VCaP (cell line): ENCODE data around the gene MATN1.

Source experiments
- H3K27ac ChIP-seq: fragments of 450-650 bp; 2 replicates; pipeline ENCODE4 v1.5.1; 2017
- TF ChIP-seq, protein P1 (sequence below): fragments of 450-650 bp; conservative IDR thresholded peaks from 2 replicates; pipeline ENCODE4 v1.5.1; 2017; ENCODE audit warnings: mild to moderate bottlenecking, moderate library complexity

The MATN1 gene

DNA sequence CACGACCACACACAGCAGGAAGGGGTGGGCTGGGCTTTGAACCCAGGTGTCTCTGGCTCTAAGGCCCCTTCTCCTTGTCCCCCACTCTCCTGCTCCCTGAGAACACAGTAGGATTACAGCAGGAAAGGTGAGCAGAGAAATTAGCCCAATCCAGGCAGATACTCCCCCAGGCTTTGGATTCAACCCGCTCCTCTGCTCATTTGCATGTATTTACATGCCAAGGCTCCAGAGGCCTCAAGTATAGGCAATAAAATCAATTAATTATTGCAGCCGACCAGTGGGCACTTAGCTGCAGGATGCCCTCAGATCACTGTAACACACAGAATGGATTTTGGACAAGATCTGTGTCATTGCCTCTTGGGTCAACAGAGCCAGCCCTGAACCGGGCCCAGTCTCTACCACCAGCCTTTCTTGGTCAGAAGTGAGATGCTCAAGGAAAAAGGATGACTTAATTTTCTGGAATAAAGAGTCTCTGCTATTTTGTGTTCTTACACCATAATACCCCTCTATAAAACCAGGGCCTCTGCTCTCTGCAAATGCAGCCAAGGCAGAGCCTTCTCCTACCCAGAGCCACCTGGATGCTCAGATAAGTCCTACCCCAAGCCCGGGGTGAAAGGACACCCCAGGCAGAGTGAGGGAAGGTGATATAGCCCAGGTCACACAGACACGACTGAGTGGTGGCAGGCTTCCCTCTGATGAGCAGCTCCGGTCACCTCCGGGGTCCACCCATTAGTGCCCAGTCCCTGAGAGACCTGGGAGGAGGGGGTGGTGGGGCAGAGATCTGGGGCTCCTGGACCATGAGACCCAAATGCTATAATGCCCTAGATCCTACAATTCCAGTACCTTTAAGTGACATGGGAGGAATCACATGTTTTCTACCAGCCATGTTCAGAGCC lies 28.9 kb downstream of the MATN1 start:
- TF ChIP-seq, protein P1, sequence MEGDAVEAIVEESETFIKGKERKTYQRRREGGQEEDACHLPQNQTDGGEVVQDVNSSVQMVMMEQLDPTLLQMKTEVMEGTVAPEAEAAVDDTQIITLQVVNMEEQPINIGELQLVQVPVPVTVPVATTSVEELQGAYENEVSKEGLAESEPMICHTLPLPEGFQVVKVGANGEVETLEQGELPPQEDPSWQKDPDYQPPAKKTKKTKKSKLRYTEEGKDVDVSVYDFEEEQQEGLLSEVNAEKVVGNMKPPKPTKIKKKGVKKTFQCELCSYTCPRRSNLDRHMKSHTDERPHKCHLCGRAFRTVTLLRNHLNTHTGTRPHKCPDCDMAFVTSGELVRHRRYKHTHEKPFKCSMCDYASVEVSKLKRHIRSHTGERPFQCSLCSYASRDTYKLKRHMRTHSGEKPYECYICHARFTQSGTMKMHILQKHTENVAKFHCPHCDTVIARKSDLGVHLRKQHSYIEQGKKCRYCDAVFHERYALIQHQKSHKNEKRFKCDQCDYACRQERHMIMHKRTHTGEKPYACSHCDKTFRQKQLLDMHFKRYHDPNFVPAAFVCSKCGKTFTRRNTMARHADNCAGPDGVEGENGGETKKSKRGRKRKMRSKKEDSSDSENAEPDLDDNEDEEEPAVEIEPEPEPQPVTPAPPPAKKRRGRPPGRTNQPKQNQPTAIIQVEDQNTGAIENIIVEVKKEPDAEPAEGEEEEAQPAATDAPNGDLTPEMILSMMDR: no peak

DNA sequence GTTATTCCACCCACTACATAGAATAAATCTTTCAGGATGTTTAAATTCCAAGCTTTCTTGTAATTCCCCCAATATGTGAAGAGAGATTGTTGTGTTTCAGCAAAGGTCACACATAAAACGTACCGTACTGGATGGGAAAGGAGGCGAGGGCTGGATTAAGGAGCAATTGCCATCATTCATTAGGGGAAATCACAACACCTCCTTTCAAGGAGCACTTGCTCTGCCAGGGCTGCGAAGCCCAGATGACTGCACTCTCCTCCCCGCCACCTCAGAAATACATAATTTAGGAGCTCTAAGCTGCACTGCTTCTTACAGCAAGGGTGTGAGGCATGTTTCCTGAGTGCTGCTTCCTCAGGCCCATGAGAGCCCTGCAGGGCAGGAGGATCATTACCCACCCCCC lies 29.6 kb downstream of the MATN1 start:
- TF ChIP-seq, protein P1: no peak
- no peak overlapping the region for H3K27ac ChIP-seq

More for the DNA sequence above, 28.9 kb downstream of the MATN1 start:
- H3K27ac ChIP-seq: peak overlapping the region; percentile 66

DNA sequence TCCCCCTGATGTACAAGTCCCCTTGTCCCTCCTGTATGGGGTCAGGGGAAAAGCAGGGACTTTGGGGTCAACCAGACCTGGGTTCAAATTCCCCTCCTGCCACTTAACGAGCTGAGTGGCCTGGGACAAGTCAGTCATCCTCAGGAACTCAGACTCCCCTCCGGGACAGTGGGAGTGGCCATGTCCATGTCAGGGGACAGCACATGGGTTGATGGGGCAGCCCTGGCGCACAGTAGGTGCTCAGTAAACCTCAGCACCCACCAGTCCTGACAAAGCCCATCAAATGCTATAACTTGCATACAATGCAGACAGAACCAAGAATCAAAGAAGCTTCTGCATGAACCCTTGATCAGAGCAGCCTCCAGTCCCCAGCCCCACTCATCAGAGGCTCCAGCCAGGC lies 30.0 kb downstream of the MATN1 start:
- H3K27ac ChIP-seq: no peak overlapping the region

DNA sequence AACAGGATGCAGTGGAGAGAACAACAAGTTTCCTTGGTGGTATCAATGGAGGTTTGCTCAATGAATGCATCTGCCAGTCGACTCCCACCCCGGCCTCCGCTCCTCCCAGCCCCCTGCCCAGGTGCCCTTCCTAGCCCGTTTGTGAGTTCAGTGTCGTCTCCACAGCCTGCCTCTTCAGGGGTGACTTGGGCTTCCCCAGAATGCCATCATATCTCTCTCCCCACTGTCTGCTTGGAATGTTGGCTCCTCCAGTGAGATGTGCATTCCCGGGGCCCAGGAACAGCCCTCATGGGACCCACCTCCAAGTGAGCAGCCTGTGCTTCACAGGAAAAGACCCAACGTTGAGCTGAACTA lies 30.5 kb downstream of the MATN1 start:
- H3K27ac ChIP-seq: no peak overlapping the region
- TF ChIP-seq, protein P1: no peak

More for the DNA sequence above, 30.0 kb downstream of the MATN1 start:
- TF ChIP-seq, protein P1: no peak

DNA sequence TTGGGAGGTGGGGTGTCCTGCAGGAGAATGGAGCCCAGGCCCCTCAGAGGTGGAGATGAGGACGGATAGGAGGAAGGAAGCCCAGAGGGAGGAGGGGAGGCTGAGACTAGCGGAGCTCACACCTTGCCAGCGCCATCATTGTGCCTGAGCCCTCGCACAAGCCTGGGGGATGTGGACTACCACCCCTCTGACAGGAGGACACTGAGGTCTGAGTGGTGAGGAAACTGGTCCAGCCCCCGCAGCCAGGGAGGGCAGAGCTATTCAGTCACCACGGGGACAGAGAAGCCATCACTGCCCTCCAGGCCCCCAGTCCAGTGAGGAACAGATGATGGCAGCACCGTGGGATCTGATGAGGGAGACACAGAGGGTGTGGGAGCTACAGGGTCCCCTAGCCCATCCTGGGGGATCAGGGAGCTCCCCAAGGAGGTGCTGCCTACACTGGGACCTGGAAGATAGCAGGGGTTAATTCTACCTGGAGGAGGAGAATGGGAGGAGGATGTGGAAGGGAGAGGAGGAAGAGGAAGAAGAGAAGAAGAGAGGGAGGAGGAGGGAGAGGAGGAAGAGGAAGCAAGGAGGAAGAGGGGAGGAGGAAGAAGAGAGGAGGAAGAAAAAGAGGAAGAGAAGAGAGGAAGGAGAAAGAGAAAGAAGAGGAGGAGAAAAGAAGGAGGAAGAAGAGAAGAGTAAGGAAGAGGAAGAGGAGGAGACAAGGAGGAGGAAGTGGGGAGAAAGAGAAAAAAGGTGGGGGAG lies 31.0 kb downstream of the MATN1 start:
- TF ChIP-seq, protein P1: no peak
- no peak overlapping the region for H3K27ac ChIP-seq

DNA sequence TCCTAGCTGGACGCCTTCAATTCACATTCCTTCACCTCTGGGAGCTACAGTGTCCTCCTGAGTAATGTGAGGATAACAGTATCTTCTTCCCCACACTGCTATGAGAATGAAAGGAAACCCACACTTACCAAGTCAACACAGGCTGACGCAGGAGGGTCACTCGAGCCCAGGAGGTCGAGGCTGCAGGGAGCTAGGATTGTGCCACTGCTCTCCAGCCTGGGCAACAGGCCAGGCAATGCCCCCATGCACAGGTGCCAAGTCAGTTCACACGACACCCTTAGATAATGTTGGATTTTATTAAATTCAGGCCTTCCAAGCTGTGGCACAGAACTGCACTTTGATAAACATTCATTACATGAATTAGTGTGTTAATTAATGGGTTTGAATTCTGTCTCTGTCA lies 31.9 kb downstream of the MATN1 start:
- TF ChIP-seq, protein P1: no peak

DNA sequence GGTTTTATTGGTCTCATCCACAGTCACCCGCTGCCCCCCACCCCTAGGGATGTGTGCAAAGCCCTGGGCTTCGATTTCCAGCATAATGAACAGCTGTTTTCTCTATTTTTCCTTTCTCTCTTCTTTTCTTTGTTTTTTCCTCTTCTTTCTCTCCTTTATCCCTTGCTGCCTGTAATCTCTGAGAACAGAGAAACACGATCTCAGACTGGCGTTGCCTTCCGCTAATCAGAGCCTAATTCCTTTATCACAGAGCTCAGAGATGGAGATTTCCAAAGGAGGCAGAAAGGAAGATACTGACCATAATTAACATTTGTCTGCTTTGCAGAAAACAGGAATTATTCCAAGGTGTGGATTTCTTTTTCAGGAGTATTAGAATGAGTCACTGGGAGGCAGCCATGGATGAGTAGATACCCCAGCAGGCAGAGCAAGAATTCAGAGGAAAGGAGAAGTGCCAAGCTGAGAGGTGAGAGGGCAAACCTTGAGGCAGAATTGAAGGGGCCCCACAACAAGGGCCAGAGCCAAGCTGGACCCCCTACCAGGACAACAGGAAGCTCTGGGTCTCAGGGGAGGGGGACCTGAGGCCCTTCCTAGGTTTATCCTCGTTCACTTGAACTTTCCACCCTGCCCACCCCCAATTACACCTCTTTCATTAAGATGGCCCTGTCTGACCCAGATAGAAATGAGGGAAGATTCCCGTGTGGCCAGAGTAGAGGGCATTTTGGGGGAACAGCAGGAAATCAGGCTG lies 33.3 kb downstream of the MATN1 start:
- TF ChIP-seq, protein P1: no peak
- peak overlapping the region; percentile 30; the same call in 1 of the 2 replicates for H3K27ac ChIP-seq

More for the DNA sequence above, 31.9 kb downstream of the MATN1 start:
- H3K27ac ChIP-seq: no peak overlapping the region
